NCI-H2227 treated with DMSO at 0.1 percent for 48 hours (cell line): ENCODE results near the gene PKLR.
"Not testable (repeated sequence)": the region's sequence is repeated elsewhere in the genome, so short reads cannot be mapped to it uniquely, and the experiment has no call there.

Experiments used
- DNase-seq: peaks from one replicate; lab custom pipeline; 2025; lab: John Stamatoyannopoulos, UW

The PKLR gene

GRCh38 chr1:155301342-155301841 lies at the start of gene PKLR:
PKLR (minus strand) TSS chr1:155301438; CDS start chr1:155301395, 43 bp downstream.
- no peak for DNase-seq

- no peak for DNase-seq
Measured at GRCh38 chr1:155342842-155343241, 41.6 kb upstream of the PKLR start.

GRCh38 chr1:155339515-155340097 lies 38.4 kb upstream of the PKLR start:
- no peak for DNase-seq

- DNase-seq, result no peak
Measured at GRCh38 chr1:155334962-155335361, 33.7 kb upstream of the PKLR start.

GRCh38 chr1:155329980-155330598 lies 28.9 kb upstream of the PKLR start:
- no peak for DNase-seq

- not testable (repeated sequence) for DNase-seq
Measured at GRCh38 chr1:155328856-155329255, 27.6 kb upstream of the PKLR start.

GRCh38 chr1:155327981-155328380 lies 26.7 kb upstream of the PKLR start:
- DNase-seq, result no peak

GRCh38 chr1:155326631-155327037 lies 25.4 kb upstream of the PKLR start:
- DNase-seq, result no peak

GRCh38 chr1:155326020-155326526 lies 24.8 kb upstream of the PKLR start:
- no peak for DNase-seq

GRCh38 chr1:155325603-155325893 lies 24.3 kb upstream of the PKLR start:
- DNase-seq, result no peak

GRCh38 chr1:155324717-155325602 lies 23.7 kb upstream of the PKLR start:
- no peak for DNase-seq

- peak; percentile 85 for DNase-seq
Measured at GRCh38 chr1:155324037-155324716, 22.9 kb upstream of the PKLR start.

- DNase-seq, result peak; percentile 71
Measured at GRCh38 chr1:155323729-155324036, 22.4 kb upstream of the PKLR start.

GRCh38 chr1:155322953-155323728 lies 21.9 kb upstream of the PKLR start:
- peak; percentile 76 for DNase-seq

- DNase-seq, result no peak
Measured at GRCh38 chr1:155322571-155322952, 21.3 kb upstream of the PKLR start.

- no peak for DNase-seq
Measured at GRCh38 chr1:155321639-155322503, 20.6 kb upstream of the PKLR start.

- peak; percentile 82 for DNase-seq
Measured at GRCh38 chr1:155320661-155321617, 19.7 kb upstream of the PKLR start, which contains the start of gene RUSC1. RUSC1 (plus strand) TSS chr1:155320894; CDS start chr1:155321774, 880 bp downstream.

GRCh38 chr1:155320252-155320651 lies 19.0 kb upstream of the PKLR start:
- DNase-seq, result no peak

GRCh38 chr1:155319536-155319935 lies 18.3 kb upstream of the PKLR start:
- no peak for DNase-seq
